DMS53 treated with DMSO at 0.1 percent for 48 hours (cell line): ENCODE data around the gene ST6GALNAC1.

Experiments
- DNase-seq: peaks from one replicate; lab custom pipeline; 2025; ENCODE audit not compliant: unreplicated experiment; lab: John Stamatoyannopoulos, UW

ST6GALNAC1 gene

DNA sequence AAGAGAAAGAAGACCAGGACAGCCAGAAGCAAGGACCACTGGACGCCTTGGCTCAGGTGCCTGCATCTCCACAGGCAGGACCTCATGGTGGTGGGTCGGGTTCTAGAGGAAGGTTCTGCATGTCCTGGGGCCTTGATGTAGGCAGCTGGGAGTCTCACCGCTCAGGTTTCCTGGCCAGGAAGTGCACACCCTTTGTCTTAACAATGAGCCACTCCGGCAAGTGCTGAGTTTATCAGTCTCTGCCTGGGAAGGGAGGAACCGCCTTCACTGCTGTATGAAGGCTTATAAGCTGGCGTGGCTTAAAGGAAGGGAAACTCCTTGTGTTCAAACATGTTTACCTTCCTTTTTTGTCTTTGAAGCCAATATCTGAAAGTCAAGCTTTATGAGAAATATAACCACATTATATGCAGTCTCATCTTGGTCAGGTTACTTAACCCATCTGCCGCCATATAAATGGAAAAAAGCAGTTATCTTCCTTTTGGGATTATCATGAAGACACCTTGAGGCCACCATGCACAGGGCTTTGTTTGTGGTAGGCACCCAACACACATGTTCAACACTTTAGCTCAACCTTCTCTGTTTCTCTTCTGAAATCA is at the start of gene ST6GALNAC1:
ST6GALNAC1 (minus strand) TSS at position 205 of the 596 bp plus-strand sequence; CDS start at position 86, 119 bp downstream.
- DNase-seq: peak; percentile 25

DNA sequence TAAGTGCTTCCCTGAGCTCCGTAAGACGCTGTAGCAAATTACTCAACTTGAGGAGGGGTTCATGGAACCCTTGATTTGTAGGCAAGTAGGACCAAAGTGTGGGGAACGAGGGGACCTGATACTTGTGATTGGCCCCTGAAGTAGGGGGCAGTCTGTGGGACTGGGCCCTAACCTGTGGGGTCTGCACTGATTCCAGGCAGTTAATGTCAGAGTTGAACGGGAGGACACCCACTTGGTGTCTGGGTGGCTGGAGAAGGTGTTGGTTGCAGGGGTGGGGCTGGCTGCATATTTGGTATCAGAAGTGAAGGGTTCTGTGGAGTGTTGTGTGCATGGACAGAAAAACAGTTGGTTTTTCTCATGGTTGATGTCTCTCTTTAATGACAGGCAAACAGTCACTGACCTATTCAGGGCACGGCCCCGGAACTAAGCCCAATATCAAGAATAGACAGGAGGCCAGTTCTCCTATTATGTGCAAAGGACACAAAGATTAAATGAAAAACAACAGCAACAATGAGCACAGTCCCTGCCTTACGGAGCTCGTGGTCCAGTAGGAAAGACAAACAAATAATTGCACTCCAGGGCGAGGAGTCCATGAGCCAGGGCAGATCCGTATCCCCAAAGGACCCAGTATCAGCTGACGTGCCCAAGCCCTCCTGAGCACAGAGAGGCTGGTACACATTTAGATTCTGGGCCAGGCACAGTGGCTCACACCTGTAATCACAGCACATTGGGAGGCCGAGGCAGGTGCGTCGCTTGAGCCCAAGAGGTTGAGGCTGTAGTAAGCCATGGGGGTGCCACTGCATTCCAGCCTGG is 48.0 kb upstream of the ST6GALNAC1 start:
- no peak for DNase-seq

GRCh38 chr17:76690596-76691280 is 47.2 kb upstream of the ST6GALNAC1 start:
- DNase-seq: no peak

DNA sequence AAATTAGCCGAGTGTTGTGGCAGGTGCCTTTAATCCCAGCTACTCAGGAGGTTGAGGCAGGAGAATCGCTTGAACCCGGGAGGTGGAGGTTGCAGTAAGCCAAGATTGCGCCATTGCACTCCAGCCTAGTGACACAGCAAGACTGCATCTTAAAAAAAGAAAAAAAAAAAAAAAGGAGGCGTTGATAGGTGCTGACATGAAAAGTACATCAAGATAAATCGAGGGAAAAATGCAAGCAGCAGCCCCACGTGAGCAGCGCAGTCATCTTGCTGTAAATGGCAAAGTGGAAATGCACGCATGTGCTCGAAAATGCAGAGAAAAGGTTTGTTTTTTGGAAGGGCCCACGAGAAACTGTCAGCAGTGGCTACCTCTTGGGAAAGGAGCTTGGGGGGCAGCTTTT is 46.3 kb upstream of the ST6GALNAC1 start:
- no peak for DNase-seq

DNA sequence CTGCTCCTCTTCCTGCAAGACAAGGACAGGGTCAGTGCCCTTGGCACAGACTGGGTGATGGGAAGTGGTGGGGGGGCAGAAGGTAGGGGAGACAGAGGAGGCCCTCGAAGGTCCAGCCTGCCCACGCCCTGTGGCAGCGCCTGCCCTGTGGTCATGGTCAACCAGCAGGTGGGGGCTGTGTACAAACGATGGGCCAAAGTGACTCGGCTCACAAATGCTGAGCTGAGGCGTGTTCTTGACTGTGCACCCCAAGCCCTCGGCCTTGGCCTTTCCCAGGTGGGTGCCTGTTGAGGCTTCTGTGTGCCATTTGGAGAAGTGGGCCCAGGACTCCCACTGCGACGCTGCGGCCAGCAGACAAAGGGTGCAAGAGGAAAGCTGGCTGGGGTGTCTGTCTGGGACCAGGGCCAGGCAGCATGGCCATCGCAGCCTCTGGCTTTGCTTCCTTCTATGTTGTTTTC is 44.6 kb upstream of the ST6GALNAC1 start:
- DNase-seq: no peak

DNA sequence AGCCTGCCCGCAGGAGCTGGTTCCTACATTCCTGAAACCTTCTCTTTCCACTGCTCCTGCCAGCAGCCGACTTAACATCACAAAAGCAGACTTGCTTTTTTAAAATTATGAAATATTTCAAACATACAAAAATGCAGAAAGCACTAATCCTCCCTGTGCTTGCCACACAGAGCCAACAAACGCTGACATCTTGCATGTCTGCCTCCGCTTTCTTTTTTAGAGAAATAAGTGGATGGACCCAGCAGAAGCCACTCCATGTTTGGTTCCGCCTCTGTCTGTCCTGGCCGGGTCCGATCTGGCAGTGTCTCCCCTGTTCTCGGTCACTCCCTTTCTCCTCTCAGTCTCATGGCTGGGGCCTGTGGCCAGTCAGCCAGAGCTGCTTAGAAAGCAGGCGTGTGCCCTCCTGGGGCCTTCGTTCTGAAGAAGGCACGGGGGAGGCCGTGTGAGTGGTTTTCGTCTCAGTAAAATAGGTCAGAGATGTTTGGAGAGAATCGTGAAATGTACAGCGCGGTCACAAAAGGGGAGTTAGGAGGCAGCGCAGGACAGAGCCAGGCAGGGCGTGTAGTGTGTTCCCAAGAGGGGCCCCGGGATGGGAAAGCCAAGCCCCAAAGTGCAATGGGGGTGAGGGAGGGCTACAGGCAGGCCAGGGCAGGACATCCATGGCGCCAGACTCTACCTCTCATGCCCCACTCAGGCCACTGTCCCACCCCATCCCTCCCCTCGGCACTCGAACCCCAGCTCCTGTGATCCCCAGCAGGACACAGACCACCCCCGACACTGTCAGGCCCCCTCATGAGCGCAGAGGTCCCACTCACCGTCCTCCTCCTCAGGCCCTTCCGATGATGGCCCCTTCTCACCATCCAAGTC is 44.0 kb upstream of the ST6GALNAC1 start:
- no peak for DNase-seq

DNA sequence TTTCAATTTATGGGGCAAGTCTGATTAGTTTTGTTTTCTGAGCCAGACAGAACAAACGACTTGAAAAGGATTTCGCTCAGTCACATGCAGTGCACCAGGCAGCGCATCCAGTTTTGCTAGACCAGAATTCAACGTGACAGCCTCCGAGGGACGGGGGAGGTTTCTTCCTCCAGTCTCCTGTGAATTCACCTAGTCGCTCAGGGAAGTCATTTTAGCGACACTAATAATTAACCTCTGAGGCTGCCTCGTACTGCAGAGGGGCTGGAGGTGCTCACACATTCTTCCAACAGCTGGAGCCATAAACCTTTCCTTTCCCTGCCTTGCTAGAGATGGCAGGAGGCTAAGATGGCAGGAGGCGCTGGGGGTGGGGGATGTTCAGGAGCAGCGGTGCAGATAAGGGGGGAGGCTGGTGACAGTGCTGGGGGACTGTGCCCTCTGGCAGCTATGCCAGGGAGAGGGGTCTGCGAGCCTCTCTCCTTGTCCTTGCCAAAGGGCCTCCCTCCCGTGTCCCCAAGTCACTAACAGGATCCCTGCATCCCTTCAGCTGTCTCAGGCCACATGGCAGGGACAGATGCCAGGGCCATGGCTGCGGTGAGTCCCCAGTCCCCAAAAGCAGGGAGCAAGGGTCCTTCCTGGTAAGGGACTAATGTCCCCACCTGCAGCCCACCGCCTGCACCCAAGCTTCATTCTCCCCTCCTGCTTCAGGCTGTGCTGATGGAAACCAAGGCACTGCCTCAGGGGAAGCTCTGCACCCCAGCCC is 43.2 kb upstream of the ST6GALNAC1 start:
- no peak for DNase-seq

DNA sequence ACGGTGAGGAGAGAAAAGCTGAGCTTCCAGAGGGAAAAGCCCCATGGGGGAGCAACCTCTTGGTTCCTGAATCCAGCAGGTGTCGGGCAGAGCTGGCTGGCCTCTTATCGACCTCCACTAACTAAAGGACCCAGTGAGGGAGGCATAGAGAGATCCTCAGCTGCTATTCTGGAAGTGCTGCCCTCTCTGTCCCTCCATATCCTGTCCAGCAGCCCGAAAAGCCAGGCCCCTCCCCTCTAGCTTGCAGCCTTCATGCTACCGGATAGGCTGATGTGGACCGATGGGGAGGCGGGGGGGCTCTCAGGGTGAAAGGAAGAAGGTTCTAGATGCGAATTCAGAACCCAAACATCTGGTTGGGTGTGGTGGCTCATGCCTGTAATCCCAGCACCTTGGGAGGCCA is 42.3 kb upstream of the ST6GALNAC1 start:
- DNase-seq: no peak

DNA sequence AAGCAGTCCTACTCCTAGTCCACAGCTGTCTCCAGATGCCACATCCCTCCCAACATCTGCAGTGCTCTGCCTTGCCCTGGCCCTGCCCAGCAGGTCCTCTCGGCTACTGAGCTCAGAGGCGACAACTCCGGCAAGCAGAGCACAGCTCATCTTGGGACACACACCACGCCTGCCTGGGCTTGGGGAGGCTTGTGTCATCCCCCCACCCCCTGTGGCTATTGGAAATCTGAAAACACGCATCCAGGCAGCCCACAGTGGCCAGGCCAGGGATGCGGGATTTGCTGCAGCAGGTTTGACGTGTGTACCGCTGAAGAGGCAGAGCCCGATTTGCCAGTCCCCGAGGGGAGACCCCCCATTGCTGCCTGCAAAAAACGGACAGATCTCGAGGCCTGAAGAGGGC is 41.8 kb upstream of the ST6GALNAC1 start:
- no peak for DNase-seq

DNA sequence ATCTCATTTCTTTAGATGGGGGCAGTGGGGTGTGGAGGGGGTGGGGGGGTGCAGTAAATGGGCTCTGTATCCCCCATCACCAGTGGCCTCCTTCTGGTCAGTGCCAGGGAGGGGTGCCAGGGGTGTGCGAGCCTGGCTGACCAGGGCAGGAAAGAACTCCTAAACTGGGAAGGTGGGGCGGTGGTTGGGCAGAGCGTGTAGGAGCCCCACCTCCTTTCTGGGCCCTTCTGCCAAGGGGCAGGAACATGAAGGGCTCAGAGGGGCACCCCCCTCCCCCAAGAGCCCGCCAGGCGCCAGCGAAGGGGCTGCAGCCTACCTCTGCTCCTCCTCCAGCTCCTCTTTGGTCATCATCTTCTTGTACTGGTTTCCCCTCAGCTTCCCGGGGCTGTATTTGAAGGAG is 41.2 kb upstream of the ST6GALNAC1 start:
- DNase-seq: no peak

GRCh38 chr17:76683921-76684745 is 40.6 kb upstream of the ST6GALNAC1 start:
- no peak for DNase-seq

GRCh38 chr17:76683011-76683755 is 39.6 kb upstream of the ST6GALNAC1 start:
- no peak for DNase-seq

DNA sequence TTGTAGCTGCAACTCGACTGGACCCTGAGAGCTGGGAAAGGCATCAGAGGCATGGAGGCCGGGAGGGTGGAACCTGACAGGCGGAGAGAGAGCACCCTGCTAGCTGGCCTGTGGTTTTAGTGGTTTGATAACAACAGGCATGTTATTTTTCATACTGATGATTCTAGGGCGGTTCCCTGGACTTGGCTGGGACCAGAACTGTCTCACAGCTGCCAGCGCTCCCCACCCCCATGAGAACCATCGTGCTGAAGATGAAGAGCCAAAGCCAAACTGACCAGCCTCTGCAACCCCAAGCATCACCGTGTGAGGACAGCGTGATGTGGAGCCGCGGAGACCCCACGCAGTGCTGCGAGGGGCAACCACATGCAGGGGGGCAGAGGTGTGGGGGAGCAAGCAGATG is 38.7 kb upstream of the ST6GALNAC1 start:
- no peak for DNase-seq

DNA sequence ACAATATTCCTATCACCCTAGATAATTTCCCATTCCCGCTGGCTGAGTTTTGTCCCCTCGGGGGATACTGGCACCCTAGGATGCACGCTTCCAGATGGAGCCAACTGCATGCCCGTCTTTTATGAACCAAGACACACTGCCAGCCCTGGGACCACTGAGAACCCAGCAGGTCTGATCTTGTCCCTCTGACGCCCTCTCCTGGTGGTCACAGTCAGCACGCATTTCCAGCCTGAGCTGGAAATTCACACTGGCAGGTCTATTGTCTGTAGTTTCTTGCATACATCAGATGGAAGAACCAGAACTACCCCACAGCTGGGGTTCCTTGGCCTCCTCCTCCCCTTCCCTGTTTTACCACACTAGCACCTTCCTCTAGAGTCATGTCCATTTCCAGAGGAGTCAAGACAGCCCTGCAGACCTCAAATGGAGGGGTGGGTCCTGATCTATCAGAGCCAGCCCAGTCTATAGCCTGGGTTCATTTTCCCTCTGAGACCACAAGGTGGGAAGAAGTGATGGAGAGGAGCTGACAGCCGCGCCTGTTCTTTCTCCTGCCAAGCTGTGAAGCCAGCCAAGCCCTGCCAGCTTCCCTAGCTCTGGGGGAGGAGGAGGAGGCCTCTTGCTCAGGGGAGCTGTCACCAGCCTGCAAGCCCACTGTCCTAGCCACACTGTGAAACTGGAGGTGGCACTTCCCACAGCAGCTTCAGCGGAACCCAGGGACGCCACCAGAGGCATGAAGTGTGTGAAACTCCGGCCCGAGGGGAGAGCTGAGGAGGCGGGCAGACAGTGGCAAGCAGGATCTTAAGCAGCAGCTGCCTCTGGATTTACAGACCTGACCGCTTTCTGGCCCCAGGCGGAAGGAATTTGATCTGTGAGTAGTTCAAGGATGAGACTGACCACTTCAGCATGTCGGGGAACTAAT is 37.9 kb upstream of the ST6GALNAC1 start:
- peak; percentile 54 for DNase-seq

DNA sequence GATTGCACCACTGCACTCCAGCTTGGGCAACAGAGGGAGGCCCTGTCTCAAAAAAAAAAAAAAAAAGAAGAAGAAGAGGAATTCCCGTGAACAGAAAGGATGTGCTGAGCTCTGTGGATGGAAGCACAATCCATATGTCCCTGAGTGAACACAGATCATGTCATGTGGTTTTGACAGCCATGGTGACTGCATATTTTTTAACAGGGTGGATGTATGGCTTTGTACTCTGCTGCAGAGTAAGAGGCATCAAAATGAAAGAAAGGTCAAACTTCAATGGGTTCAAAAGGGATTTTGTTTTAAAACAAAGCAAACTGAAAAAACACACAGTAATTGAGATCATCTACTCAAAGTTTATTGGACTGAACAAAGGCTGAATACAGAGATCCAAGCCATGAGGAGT is 35.7 kb upstream of the ST6GALNAC1 start:
- DNase-seq: no peak

DNA sequence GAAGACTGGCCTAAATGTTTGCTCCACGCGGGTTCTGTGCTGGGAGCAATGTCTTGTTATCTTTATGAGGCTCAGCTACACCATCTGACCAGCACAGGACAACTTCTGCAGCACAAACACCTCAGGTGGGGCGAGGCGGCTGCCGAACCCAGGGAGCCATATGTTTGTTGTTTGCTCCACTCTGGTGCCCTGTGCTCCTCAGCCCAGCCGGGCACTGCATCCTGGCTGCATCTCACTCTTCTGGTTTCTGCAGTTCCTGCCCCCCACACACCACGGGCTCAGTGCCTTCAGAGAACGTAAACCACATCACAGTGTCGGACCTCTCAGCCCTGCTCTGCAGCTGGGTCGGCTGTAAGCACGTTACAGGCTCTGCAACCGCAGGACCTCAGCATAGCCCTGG is 34.8 kb upstream of the ST6GALNAC1 start:
- DNase-seq: no peak

GRCh38 chr17:76677406-76677805 is 33.8 kb upstream of the ST6GALNAC1 start:
- DNase-seq: no peak

- no peak for DNase-seq
These were observed 33.1 kb upstream of the ST6GALNAC1 start for GRCh38 chr17:76676629-76677028.
